Kidney (tissue), 14 donors: ENCODE measurements around the gene ZFP36L1. TPM values are rescaled to one million over a fixed set of nuclear protein-coding genes. Genes with fewer than 3 reads are reported as not detected.

Source experiments
- DNase-seq, 5 donors: peaks; one replicate each; pipeline ENCODE4 v3.0.0-alpha.2; 2013 to 2020
- FAIRE-seq: peaks from 2 replicates; lab custom pipeline; 2012; peaks lifted over from hg19 to GRCh38; lab: Jason Lieb, UNC
- H3K27ac ChIP-seq, 2 donors: one replicate each; pipeline ENCODE4 v1.7.0; 2013; ENCODE audit warnings: low read depth in 2 of 2, low read length in 2 of 2, inconsistent platforms in 1 of 2
- H3K27me3 ChIP-seq: one replicate; pipeline ENCODE4 v1.7.1; 2013; ENCODE audit warnings: low read length, inconsistent platforms; ENCODE audit not compliant: control insufficient read depth, insufficient read depth
- H3K36me3 ChIP-seq, 3 donors: one replicate each; pipeline versions ENCODE4 v1.7.0 to v1.7.1; 2013; ENCODE audit warnings: low read length in 3 of 3, control low read depth in 1 of 3, inconsistent platforms in 1 of 3; ENCODE audit not compliant: insufficient read depth in 3 of 3, control insufficient read depth in 2 of 3
- H3K4me1 ChIP-seq, 3 donors: one replicate each; pipeline versions ENCODE4 v1.7.0 to v1.7.1; 2013; ENCODE audit warnings: low read length in 3 of 3, inconsistent platforms in 1 of 3, low read depth in 1 of 3; ENCODE audit not compliant: control insufficient read depth in 2 of 3, insufficient read depth in 2 of 3
- H3K4me3 ChIP-seq, 3 donors: one replicate each; pipeline versions ENCODE4 v1.7.0 to v1.8.1; 2013; ENCODE audit warnings: low read length in 3 of 3, control low read depth in 1 of 3, inconsistent platforms in 1 of 3
- H3K9ac ChIP-seq, 3 donors: one replicate each; pipeline versions ENCODE4 v1.7.0 to v1.7.1; 2013; ENCODE audit warnings: low read length in 3 of 3, control low read depth in 1 of 3, inconsistent platforms in 1 of 3
- H3K9me3 ChIP-seq, 3 donors: one replicate each; pipeline versions ENCODE4 v1.7.0 to v1.7.1; 2013; ENCODE audit warnings: low read length in 3 of 3, control low read depth in 1 of 3, inconsistent platforms in 1 of 3; ENCODE audit not compliant: control insufficient read depth in 2 of 3, insufficient read depth in 1 of 3
- intact Hi-C: fragments of 100-400 bp; cut with DNase I; formaldehyde crosslinking; loops from one replicate; pipeline ENCODE4 v1.11.1; 2022
- polyA plus RNA-seq: library from polyadenylated mRNA; stranded (reverse); fragments of 350-450 nt; fragmentation: Illumina TruSeq; extraction: RNeasy Lipid Tissue Mini Kit (QIAGEN cat#74804); gene quantifications from one replicate; pipeline ENCODE4 v1.2.3, GENCODE V29; 2014; ENCODE audit warnings: low read depth, low replicate concordance; ENCODE audit not compliant: insufficient read depth
- total RNA-seq: library from RNA; stranded (reverse); fragmentation: NEBNext Ultra II Directional; extraction: Animal tissue kit (Norgen Biotek cat#: 25700); gene quantifications from one replicate; pipeline ENCODE4 v1.2.1, GENCODE V29; 2021
- TF ChIP-seq, protein P1 (sequence below): IDR thresholded peaks from 3 replicates; pipeline ENCODE4 v1.5.1; 2012; ENCODE audit warnings: mild to moderate bottlenecking, moderate library complexity, borderline replicate concordance; ENCODE audit not compliant: insufficient read depth; ENCODE audit errors: extremely low read depth
- donor health status: control.
- donor health status: control.
- donor health status: control.
- donor health status: control.
- donor health status: control.
- donor health status: DM: yes; HTN: yes; CAD: no.
- donor health status: Normal renal cell carcinoma (clear cell type).

The ZFP36L1 gene
- total and polyA plus RNA-seq, 2 donors from 2014 or later: 73.3 to 289 TPM

GRCh38 chr14:68807148-68807600, 14.3 kb upstream of the ZFP36L1 start:
- Histone ChIP-seq H3K4me1 (peaks cover 0 to 16% (median 13%) of the 10 kb centered on the region in 3 donors), H3K9ac (peak overlapping the region in 1 of 3 donors; percentile 14), H3K36me3 (no peaks in the 10 kb centered on the region), H3K27me3 (no peaks in the 10 kb centered on the region), H3K9me3 (no peaks in the 10 kb centered on the region), H3K4me3 (no peak overlapping the region), H3K27ac (peak overlapping the region in 1 of 2 donors; percentile 78)
- intact Hi-C loops: no loop called here
- DNase-seq (peak in 4 of 5 donors; percentile 63 to 91 (median 82)), FAIRE-seq (no peak)
- TF ChIP-seq, protein P1, sequence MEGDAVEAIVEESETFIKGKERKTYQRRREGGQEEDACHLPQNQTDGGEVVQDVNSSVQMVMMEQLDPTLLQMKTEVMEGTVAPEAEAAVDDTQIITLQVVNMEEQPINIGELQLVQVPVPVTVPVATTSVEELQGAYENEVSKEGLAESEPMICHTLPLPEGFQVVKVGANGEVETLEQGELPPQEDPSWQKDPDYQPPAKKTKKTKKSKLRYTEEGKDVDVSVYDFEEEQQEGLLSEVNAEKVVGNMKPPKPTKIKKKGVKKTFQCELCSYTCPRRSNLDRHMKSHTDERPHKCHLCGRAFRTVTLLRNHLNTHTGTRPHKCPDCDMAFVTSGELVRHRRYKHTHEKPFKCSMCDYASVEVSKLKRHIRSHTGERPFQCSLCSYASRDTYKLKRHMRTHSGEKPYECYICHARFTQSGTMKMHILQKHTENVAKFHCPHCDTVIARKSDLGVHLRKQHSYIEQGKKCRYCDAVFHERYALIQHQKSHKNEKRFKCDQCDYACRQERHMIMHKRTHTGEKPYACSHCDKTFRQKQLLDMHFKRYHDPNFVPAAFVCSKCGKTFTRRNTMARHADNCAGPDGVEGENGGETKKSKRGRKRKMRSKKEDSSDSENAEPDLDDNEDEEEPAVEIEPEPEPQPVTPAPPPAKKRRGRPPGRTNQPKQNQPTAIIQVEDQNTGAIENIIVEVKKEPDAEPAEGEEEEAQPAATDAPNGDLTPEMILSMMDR: no peak

DNA sequence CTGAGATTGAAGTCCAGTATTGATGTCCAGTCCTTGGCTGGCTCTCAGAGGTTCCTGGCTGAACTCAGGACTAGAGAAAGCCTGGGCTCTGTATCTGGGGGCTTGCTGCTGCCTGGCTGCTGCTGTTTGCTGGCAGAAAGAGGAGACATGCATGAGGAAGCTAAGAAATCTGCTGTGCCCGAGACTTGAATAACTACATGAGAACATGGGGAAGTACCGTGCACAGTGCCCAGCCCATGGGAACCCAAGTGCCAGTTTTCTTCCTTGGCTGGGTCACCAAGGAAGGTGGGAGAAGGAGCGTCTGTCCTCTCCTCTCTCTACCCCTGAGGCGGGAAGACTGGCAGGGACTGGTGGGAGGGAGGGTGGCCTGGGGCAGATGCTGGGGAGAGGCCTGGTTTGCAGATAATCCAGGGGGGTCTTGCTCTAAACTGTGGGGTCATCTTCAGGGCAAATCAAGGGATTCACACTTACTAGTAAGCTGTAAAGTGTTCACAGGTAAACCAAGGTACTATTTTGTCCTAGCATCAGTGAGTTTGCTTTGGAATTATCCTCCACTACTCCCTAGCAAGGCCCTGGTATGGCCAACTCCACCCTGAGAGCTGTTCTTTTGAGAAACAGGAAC, 13.8 kb upstream of the ZFP36L1 start:
- intact Hi-C loops: no loop called here
- peaks cover 0 to 16% (median 13%) of the 10 kb centered on the region in 3 donors for H3K4me1 ChIP-seq
- H3K9me3 ChIP-seq: no peaks in the 10 kb centered on the region
- peak overlapping the region in 1 of 3 donors; percentile 14 for H3K9ac ChIP-seq
- TF ChIP-seq, protein P1: no peak
- no peak for FAIRE-seq
- H3K36me3 ChIP-seq: no peaks in the 10 kb centered on the region
- no peak overlapping the region for H3K4me3 ChIP-seq
- peak in 1 of 5 donors; percentile 51 for DNase-seq
- no peaks in the 10 kb centered on the region for H3K27me3 ChIP-seq
- H3K27ac ChIP-seq: peak overlapping the region; percentile 5 to 78

- Histone ChIP-seq H3K4me3 (no peak overlapping the region), H3K9me3 (no peaks in the 10 kb centered on the region), H3K36me3 (no peaks in the 10 kb centered on the region), H3K9ac (no peak overlapping the region), H3K27me3 (no peaks in the 10 kb centered on the region), H3K4me1 (peaks cover 0 to 16% (median 13%) of the 10 kb centered on the region in 3 donors), H3K27ac (no peak overlapping the region)
- FAIRE-seq (no peak), DNase-seq (peak in 1 of 5 donors; percentile 0)
- TF ChIP-seq, protein P1: no peak
- intact Hi-C loops: no loop called here
These were observed 12.5 kb upstream of the ZFP36L1 start for GRCh38 chr14:68805414-68805813.
